DMS 273 treated with DMSO at 0.1 percent for 48 hours (cell line): ENCODE data around the gene TMEM129.

Experiments used
- DNase-seq: peaks from one replicate; lab custom pipeline; 2025; lab: John Stamatoyannopoulos, UW

Gene TMEM129

GRCh38 chr4:1758306-1759121 is 37.4 kb upstream of the TMEM129 start:
- DNase-seq, result no peak

- DNase-seq, result no peak
These were observed 36.7 kb upstream of the TMEM129 start for GRCh38 chr4:1757836-1758235.

GRCh38 chr4:1756893-1757779 is 36.0 kb upstream of the TMEM129 start:
- DNase-seq, result no peak

GRCh38 chr4:1756079-1756478 is 35.0 kb upstream of the TMEM129 start:
- no peak for DNase-seq

- no peak for DNase-seq
These were observed 34.2 kb upstream of the TMEM129 start for GRCh38 chr4:1755297-1755696.

GRCh38 chr4:1754336-1754735 is 33.2 kb upstream of the TMEM129 start:
- peak; percentile 19 for DNase-seq

- no peak for DNase-seq
These were observed 32.7 kb upstream of the TMEM129 start for GRCh38 chr4:1753697-1754311.

- DNase-seq, result no peak
These were observed 32.2 kb upstream of the TMEM129 start for GRCh38 chr4:1753294-1753696.

GRCh38 chr4:1752284-1753041 is 31.3 kb upstream of the TMEM129 start:
- DNase-seq, result no peak

GRCh38 chr4:1751919-1752283 is 30.8 kb upstream of the TMEM129 start:
- no peak for DNase-seq

GRCh38 chr4:1751155-1751918 is 30.2 kb upstream of the TMEM129 start:
- DNase-seq, result no peak

- DNase-seq, result no peak
These were observed 29.4 kb upstream of the TMEM129 start for GRCh38 chr4:1750381-1751154.

GRCh38 chr4:1749826-1750225 is 28.7 kb upstream of the TMEM129 start:
- no peak for DNase-seq

- no peak for DNase-seq
These were observed 28.2 kb upstream of the TMEM129 start for GRCh38 chr4:1749370-1749769.

GRCh38 chr4:1748465-1748995 is 27.4 kb upstream of the TMEM129 start:
- no peak for DNase-seq

GRCh38 chr4:1747603-1747967 is 26.5 kb upstream of the TMEM129 start:
- no peak for DNase-seq

- DNase-seq, result no peak
These were observed 25.9 kb upstream of the TMEM129 start for GRCh38 chr4:1746919-1747602.

- DNase-seq, result no peak
These were observed 25.2 kb upstream of the TMEM129 start for GRCh38 chr4:1746265-1746691.

- DNase-seq, result no peak
These were observed 24.6 kb upstream of the TMEM129 start for GRCh38 chr4:1745697-1746096.

GRCh38 chr4:1745165-1745564 is 24.0 kb upstream of the TMEM129 start:
- no peak for DNase-seq
